ENCODE measurements around the gene INHA.

INHA gene

DNA sequence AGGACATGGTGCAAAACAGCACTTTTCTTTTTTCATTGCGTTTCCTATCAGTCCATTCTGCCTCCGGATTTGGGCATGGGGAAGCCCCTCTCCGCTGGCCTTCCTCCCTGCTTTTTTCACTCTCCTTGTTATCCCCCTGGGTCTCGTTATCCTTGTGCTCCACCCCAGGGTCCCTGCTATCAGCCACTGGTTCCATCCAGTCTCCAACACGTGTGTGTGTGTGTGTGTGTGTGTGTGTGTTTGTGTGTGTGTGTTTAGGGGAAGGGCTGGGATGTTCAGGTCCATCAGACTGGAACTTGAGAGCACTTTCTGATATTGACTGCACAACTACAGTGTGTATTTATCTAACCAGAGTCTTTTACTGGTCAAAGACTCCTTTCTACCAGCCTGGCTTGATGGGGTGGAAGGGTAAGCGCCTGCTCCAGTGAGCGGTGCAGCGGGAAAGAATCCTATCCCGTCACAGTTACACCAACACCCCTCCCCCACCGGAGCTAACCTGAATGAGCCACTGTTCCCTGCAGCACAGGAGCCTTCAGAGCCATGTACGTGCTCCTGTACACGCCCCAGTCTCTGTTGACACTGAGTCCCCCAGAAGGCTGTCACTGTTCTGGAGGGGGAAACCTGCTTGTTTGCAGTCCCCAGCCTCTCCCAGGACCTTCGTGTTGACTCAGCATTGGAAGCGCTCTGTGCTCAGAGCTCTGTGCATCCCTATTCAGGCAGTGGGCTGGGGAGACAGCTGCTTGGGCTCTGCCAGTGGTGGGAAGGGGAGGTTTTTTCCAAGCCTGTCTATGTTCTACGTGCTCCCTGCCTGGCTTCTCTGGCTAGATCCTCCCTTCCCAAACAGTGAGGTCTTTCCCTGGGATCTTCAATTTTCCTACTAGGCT is 4.6 kb downstream of the INHA start:
- TF ChIP-seq, protein P1, sequence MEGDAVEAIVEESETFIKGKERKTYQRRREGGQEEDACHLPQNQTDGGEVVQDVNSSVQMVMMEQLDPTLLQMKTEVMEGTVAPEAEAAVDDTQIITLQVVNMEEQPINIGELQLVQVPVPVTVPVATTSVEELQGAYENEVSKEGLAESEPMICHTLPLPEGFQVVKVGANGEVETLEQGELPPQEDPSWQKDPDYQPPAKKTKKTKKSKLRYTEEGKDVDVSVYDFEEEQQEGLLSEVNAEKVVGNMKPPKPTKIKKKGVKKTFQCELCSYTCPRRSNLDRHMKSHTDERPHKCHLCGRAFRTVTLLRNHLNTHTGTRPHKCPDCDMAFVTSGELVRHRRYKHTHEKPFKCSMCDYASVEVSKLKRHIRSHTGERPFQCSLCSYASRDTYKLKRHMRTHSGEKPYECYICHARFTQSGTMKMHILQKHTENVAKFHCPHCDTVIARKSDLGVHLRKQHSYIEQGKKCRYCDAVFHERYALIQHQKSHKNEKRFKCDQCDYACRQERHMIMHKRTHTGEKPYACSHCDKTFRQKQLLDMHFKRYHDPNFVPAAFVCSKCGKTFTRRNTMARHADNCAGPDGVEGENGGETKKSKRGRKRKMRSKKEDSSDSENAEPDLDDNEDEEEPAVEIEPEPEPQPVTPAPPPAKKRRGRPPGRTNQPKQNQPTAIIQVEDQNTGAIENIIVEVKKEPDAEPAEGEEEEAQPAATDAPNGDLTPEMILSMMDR (IDR thresholded peaks at IDR 0.05) = no peak
- Histone ChIP-seq H3K27ac (no peak overlapping the region), H3K4me3 (ENCODE audit: low read depth, low read length) (no peak overlapping the region), H2AFZ (no peak overlapping the region), H3K27me3 (ENCODE audit: control insufficient read depth, insufficient read depth, low read length) (no peaks in the 10 kb centered on the region), H3K9ac (no peak overlapping the region), H3K79me2 (no peaks in the 10 kb centered on the region), H3K4me2 (ENCODE audit: low read length) (no peak overlapping the region), H3K36me3 (ENCODE audit: control insufficient read depth, insufficient read depth, low read length) (no peaks in the 10 kb centered on the region), H3K4me1 (peaks cover 5% of the 10 kb centered on the region), H3K9me3 (ENCODE audit: control insufficient read depth, low read length) (no peaks in the 10 kb centered on the region)

GRCh38 chr2:219578811-219579613 is 6.9 kb downstream of the INHA start:
- TF ChIP-seq, protein P1 (IDR thresholded peaks at IDR 0.05) = no peak
- H3K27ac ChIP-seq = peak overlapping the region; percentile 37

GRCh38 chr2:219581346-219581745 is 9.2 kb downstream of the INHA start:
- H3K36me3 ChIP-seq (ENCODE audit: control insufficient read depth, insufficient read depth, low read length) = no peaks in the 10 kb centered on the region
- H3K27ac ChIP-seq = no peak overlapping the region
- TF ChIP-seq, protein P1 (IDR thresholded peaks at IDR 0.05) = no peak
- no peaks in the 10 kb centered on the region for H3K79me2 ChIP-seq
- H2AFZ ChIP-seq = no peak overlapping the region
- H3K4me2 ChIP-seq (ENCODE audit: low read length) = no peak overlapping the region
- H3K9ac ChIP-seq = no peak overlapping the region
- peaks cover 5% of the 10 kb centered on the region for H3K4me1 ChIP-seq
- H3K27me3 ChIP-seq (ENCODE audit: control insufficient read depth, insufficient read depth, low read length) = no peaks in the 10 kb centered on the region
- H3K9me3 ChIP-seq (ENCODE audit: control insufficient read depth, low read length) = no peaks in the 10 kb centered on the region
- no peak overlapping the region for H3K4me3 ChIP-seq (ENCODE audit: low read depth, low read length)

More at GRCh38 chr2:219578811-219579613, 6.9 kb downstream of the INHA start:
- Histone ChIP-seq H3K4me2 (ENCODE audit: low read length) (no peak overlapping the region), H3K79me2 (no peaks in the 10 kb centered on the region), H3K4me1 (peaks cover 5% of the 10 kb centered on the region), H3K4me3 (ENCODE audit: low read depth, low read length) (no peak overlapping the region), H2AFZ (peak overlapping the region; percentile 79), H3K36me3 (ENCODE audit: control insufficient read depth, insufficient read depth, low read length) (no peaks in the 10 kb centered on the region), H3K9ac (no peak overlapping the region), H3K9me3 (ENCODE audit: control insufficient read depth, low read length) (no peaks in the 10 kb centered on the region), H3K27me3 (ENCODE audit: control insufficient read depth, insufficient read depth, low read length) (no peaks in the 10 kb centered on the region)

- Histone ChIP-seq H3K27me3 (ENCODE audit: control insufficient read depth, insufficient read depth, low read length) (no peaks in the 10 kb centered on the region), H3K4me3 (ENCODE audit: low read depth, low read length) (no peak overlapping the region), H3K9ac (no peak overlapping the region), H3K27ac (no peak overlapping the region), H3K4me2 (ENCODE audit: low read length) (no peak overlapping the region), H3K4me1 (no peaks in the 10 kb centered on the region), H2AFZ (no peak overlapping the region), H3K9me3 (ENCODE audit: control insufficient read depth, low read length) (no peaks in the 10 kb centered on the region), H3K36me3 (ENCODE audit: control insufficient read depth, insufficient read depth, low read length) (no peaks in the 10 kb centered on the region), H3K79me2 (no peaks in the 10 kb centered on the region)
- TF ChIP-seq, protein P1 (IDR thresholded peaks at IDR 0.05) = no peak
Measured at GRCh38 chr2:219591091-219591490, 19.0 kb downstream of the INHA start.

Data from parathyroid adenoma (tissue), 2 donors.